ENCODE data around the gene FOXR1.
"Not testable (repeated sequence)": the region's sequence is repeated elsewhere in the genome, so short reads cannot be mapped to it uniquely, and the experiment has no call there.

FOXR1 gene

DNA sequence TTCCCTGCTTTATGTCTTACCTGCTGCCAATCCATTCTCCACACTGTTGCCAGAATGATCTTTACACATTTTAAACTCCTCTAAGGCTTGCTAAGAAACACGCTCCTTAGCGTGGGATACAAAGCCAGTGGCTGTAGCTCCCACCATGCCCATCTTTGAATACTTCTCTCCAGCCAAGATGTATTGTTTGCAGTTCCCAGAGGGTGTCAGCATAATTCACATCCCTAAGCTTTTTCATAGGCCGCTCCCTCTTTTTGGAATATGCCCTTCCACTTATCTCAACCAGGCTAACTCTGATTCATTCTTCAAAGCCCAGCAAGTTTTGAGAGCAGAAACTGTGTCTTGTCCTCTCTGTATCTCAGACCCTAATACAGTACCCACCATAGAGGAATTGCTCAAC is 23.6 kb upstream of the FOXR1 start:
- no peak for DNase-seq

DNA sequence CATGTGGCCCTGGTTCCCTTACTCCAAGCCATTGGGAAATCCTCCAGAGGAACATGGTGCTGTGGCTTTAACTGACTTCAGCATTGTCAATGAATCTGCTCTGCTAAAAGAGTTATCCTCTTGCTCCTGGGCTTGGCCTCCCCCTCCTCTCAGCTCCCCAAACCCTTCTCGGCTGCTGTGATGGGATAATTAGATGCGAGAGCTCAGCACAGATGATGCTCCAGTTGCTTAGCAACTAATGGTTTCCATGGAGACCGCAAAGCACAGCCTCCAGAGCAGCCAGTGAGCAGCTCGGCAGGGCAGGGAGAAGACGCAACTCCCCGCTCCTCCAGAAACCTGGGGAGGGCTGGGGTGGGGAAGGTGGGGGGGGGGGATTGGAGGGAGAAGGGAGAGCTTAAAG is 18.3 kb upstream of the FOXR1 start:
- DNase-seq, result no peak

DNA sequence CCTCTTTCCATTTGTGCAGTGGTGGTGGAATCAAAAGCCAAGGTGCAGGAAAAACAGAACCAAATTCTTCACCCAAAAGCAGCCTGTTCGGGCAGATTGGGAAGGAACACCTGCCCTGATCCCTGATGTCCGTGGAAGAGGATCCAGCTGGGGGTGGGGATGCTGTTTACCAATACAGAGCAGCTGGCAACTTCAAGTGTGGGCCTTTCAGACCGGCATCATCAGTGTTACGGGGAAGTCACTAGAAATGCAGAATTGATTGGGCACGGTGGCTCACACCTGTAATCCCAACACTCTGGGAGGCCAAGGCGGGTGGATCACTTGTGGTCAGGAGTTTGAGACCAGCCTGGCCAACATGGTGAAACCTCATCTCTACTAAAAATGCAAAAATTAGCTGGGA is 17.6 kb upstream of the FOXR1 start:
- not testable (repeated sequence) for DNase-seq

DNA sequence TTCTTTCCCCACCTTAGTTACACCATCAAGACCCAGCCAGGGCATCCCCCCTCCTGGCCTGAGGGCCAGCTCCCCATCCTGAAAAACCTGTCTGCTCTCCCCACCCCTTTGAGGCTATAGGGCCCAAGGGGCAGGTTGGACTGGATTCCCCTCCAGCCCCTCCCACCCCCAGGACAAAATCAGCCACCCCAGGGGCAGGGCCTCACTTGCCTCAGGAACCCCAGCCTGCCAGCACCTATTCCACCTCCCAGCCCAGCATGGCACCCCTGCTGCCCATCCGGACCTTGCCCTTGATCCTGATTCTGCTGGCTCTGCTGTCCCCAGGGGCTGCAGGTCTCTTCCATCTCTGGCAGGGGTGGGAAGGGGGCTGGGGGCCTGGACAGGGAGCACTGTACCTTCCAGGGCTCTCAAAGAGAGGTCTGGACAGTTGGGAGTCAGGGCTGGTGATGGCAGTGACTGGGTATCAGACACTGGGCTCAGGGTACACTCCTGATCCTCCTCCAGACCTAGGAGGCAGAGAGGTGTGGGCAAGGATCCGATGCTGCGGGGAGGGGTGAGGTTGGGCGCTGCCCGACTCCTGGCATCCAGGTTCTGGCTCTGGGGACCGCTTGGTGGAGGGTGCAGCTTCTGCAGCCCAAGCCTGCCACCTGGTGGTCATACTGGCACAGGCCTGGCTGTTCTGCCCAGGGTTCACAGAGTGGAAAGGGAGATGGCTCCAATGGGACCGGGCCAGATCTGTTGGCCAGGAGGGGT is 15.3 kb upstream of the FOXR1 start, which contains the start of gene UPK2:
UPK2 (plus strand) TSS at position 205 of the 753 bp plus-strand sequence; CDS start at position 258, 53 bp downstream.
- DNase-seq, result peak; percentile 95

DNA sequence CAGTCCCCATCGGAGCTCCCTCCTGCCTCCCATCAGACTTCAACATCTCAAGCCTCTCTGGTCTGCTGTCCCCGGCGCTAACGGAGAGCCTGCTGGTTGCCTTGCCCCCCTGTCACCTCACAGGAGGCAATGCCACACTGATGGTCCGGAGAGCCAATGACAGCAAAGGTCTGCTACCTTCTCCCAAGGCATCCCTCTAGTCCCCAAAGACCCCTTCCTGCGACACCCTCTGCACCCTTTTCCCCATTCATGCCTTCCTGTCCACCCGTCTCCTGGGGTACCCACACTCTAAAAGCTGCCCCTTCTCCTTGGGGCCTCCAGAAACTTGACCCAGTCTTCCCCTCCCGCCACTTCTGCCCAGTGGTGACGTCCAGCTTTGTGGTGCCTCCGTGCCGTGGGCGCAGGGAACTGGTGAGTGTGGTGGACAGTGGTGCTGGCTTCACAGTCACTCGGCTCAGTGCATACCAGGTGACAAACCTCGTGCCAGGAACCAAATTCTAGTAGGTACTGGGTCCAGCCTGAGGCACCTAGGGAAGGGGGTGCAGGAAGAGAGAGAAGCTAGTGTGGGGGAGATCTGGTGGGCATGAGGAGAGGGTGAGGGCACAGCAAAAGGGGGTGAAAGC is 14.6 kb upstream of the FOXR1 start:
- DNase-seq, result no peak

DNA sequence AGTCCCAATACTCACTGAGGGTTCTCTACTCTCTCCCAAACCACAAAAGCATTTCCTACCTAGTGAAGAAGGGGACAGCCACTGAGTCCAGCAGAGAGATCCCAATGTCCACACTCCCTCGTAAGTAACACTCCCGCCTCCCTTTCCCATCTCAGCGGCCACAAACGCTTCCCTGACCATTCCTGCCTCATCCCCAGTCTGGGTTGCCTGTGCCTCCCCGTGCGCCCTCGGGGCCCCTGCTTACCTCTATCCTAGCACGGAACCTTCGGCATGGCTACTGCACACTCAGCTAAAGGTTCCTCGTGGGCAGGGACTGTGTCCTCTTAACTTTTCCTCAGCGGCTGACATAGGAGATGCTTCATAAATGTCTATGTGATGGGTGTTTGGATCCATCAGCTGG is 14.0 kb upstream of the FOXR1 start:
- DNase-seq, result no peak

DNA sequence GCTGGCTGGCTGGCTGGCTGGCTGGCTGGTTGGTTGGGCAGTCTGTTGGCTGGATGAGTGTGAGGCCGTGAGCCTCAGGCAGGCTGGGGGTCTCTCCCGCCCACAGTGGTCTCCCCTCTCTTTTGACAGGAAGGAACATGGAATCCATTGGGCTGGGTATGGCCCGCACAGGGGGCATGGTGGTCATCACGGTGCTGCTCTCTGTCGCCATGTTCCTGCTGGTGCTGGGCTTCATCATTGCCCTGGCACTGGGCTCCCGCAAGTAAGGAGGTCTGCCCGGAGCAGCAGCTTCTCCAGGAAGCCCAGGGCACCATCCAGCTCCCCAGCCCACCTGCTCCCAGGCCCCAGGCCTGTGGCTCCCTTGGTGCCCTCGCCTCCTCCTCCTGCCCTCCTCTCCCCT is 13.6 kb upstream of the FOXR1 start:
- no peak for DNase-seq

DNA sequence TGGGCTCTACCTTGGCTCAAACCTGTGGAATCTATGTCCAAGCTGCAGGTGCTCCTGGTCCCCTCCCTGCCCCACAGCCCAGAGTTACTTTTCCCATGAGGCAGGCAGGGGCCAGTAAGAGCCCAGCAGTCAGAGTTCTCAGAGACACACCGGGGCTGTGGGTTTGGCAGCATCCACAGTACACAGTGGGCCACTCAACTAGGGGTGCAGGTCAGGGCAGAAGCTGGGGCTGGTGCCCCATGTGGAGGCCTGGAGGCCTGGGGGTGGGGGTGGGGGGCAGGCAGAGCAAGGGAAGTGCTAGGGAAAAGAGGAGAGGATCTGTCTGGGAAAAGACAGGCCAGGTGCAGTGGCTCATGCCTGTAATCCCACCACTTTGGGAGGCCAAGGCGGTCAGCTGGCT is 13.0 kb upstream of the FOXR1 start:
- no peak for DNase-seq

DNA sequence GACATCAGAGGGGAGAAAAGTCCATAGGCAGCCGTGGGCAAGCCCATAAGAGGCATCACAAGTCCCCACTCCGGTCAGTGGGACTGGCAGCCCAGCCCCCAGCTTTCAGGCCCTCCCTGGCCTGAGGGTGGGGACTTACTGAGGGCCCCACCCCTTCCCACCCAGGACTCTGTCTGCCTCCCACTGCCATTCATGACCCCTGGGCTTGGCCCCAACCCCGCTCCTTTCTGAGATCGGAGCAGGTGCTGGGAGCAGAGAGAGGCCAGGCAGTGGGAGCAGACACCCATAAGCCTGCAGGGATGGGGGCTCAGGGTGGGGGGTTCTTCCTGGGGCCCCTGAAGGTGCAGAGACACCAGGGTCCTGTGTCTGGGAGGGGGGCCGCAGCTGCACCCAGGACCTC is 10.4 kb upstream of the FOXR1 start:
- no peak for DNase-seq

DNA sequence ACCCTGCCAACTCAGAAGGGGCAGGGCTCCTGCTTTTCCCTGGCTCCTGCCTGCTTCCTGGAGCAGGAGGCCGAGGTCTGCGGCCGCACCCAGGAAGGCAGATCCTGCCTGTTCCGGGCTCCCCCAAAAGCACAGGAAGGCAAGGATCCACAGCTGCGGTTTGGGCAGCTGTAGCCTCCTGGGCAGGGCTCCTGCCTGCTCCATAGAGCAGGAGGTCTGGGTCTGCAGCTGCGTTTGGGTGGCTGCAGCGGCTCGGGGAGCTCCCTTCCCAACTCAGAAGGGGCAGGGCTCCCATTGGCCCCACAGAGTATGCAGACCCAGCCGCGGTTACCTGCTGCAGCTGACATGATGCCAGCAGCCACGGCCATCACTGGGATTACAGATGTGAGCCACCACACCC is 10.0 kb upstream of the FOXR1 start:
- DNase-seq, result no peak

DNA sequence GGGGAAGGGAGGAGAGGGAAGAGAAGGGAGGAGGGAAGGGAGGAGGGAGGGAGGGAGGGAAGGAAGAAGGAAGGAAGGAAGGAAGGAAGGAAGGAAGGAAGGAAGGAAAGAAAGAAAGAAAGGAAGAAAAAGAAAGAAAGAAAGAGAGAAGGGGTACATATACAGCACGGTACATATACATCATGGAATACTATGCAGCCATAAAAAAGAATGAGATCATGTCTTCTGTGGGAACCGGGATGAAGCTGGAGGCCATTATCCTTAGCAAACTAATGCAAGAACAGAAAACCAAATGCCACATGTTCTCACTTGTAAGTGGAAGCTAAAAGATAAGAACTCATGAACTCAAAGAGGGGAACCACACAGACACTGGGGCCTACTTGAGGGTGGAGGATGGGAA is 2.1 kb upstream of the FOXR1 start:
- DNase-seq, result not testable (repeated sequence)

DNA sequence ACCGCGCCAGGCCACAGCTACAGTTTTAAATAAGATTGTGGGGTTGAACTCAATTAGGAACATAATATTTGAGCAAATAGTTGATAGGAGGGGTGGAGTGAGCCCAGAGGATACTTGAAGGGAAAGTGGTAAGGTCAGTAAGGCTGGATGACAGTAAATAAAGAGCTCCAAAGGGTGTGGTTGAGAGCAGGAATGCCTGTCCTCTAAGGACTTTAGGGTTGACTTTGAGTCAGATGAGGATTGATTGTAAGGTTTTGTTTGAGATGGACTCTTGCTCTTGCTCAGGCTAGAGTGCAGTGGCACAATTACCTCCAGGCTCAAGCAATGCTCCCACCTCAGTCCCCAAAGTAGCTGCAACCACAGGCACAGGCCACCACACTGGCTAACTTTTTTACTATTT is 2.4 kb downstream of the FOXR1 start:
- no peak for DNase-seq

DNA sequence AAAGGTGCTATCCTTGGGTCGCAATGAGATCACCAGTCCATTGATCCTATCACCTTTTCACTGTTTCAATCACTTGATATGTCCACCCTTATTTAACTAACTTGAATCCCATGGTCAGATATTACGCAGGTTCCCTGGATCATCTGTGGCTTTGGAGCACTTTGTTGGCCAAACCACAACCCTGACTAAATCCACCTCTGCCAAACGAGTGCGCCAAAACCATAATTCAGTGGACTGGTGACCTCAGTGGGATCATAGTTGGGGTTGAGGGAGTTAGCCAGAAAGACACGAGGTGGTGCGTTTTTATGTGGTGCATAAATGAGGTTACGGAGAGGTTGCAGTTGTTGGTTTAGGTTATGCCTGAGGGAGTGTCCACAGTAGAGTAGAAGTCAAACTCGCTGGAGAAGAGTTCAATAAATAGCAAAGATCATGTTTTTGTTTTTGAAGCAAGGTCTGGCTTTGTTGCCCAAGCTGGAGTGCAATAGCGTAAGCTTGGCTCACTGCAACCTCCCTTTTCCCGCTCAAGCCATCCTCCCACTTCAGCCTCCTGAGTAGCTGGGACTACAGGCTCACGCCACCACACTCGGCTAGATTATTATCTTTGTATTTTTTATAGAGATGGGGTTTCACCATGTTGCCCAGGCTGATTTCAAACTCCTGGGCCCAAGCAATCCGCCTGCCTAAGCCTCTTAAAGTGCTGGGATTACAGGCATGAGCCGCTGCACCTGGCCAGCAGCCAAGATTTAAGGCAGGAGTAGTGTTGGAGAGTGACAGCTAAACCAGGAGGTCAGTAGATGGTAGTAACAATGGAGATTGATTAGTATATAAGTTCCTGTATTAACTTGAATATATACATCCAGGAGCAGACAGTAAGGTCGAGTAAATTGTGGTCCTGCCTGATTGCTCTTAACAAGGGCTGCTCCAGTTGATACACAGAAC is 4.5 kb downstream of the FOXR1 start:
- DNase-seq, result no peak

DNA sequence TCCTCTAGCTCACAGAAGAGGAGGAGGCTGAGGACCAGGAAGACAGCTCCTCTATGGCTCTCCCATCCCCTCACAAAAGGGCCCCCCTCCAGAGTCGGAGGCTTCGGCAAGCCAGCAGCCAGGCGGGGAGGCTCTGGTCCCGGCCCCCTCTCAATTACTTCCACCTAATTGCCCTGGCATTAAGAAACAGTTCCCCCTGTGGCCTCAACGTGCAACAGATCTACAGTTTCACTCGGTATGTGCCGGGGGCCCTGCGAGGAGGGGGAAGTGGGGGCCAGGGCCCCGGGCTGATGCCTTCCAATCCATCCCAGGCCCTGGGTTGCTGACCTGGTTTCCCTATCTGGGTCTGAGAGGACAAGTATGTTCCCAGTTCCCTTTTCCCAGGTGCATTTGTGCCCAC is 7.9 kb downstream of the FOXR1 start:
- DNase-seq, result no peak

DNA sequence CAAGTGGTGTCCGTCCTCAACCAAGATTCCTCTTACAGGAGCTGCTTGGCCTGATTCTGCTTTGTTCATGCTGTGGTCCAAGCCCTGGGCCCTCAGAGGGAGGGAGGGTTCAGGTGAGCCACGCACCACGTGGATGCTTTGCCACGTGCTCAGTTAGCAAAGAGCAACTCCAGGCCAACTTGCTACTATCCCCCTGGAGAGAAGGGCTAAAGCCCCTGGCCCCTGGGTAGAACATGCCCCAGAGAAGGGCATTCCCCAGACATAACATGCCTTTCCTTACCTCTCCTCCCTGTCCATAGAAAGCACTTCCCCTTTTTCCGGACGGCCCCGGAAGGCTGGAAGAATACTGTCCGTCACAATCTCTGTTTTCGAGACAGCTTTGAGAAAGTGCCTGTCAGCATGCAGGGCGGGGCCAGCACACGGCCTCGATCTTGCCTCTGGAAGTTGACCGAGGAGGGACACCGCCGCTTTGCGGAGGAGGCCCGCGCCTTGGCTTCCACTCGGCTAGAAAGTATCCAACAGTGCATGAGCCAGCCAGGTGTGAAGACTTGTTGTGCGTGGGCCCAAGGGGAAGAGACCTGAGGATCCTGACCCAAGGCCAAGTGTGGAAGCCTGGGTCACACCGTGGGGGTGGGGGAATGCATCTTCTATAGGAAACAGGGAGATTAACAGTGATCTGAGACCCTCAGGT is 8.8 kb downstream of the FOXR1 start:
- no peak for DNase-seq

DNA sequence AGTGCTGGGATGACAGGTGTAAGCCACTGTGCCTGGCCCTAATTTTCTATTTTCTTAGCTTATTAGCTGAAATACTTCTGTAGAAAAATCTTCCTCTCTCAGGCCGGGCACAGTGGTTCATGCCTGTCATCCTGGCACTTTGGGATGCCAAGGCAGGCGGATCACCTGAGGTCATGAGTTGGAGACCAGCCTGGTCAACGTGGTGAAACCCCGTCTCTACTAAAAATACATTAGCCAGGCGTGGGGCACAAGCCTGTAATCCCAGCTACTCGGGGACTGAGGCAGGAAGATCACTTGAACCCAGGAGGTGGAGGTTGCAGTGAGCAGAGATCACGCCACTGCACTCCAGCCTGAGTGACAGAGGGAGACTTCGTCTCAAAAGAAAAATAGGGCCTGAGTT is 12.8 kb downstream of the FOXR1 start:
- not testable (repeated sequence) for DNase-seq

DNA sequence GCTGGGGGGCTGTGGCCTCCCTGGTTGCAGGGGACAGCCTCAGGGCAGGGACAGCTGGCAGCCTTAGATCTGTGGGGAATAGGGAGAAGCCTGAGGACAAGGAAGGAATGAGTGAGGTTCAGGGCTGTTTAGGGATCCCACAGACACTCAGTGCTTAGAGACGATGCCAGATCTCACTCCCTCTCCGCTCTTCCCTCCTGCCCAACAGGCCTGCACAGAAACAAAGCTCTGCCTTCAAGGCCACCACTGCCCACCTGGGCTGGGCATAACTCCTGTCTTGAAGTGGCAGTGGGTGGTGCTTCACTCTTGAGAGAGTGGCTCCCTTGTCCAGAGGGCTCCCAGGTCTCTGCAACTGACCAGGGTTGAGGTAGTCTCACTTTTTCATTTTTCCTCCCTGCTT is 13.3 kb downstream of the FOXR1 start:
- DNase-seq, result no peak

DNA sequence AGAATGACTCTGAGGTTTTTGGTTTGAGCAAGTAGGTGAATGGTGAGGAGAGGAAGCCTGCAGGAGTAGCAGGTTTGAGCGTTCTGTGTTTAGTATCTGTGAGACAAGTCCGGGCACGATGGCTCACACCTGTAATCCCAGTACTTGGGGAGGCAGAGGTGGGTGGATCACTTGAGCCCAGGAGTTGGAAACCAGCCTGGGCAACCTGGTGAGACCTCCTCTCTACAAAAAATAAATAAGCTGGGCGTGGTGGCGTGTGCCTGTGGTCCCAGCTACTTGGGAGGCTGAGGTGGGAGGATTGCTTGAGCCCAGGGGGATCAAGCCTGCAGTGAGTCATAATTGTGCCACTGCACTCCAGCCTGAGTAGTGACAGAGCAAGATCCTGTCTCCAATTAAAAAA is 16.7 kb downstream of the FOXR1 start:
- no peak for DNase-seq

DNA sequence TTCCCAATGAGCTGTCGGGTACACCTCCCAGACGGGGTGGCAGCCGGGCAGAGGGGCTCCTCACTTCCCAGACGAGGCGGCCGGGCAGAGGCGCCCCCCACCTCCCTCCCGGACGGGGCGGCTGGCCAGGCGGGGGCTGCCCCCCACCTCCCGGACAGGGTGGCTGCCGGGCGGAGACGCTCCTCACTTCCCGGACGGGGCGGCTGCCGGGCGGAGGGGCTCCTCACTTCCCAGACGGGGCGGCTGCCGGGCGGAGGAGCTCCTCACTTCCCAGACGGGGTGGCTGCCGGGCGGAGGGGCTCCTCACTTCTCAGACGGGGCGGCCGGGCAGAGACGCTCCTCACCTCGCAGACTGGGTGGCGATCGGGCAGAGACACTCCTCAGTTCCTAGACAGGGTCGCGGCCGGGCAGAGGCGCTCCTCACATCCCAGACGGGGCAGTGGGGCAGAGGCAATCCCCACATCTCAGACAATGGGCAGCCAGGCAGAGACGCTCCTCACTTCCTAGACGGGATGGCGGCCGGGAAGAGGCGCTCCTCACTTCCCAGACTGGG is 20.0 kb downstream of the FOXR1 start:
- not testable (repeated sequence) for DNase-seq

DNA sequence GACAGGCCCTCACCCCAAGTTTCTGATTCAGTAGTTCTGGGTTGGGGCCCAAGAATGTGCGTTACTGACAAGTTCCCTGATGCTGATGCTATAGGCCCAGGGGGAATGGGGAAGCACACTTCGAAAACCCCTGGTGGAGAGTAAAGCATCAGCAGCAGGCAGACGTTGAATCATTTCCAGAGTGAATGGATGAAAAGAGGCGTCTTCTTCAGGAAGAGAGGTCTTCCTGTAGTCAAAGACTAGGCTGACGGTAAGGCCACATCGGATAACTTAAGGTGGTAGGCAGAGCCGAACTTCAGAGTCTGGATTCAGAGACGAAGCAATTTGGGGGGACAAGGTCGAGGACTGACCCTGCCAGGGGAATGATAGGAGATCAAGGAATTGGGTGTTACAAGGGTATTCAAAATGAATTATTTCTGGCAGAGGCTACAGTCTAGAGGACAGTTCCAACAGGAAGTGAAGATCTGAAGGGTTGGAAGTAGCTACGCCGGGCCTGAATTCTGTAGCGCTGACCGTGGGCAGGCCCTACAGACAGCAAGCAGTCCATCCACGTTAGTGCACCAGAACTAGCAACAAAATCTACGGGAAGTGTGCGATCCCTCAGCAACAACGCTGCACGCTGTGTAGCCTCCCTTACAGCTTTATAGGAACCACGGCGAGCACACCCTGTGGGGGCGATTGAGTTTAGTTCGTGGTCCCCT is 25.5 kb downstream of the FOXR1 start:
- peak; percentile 72 for DNase-seq

DNA sequence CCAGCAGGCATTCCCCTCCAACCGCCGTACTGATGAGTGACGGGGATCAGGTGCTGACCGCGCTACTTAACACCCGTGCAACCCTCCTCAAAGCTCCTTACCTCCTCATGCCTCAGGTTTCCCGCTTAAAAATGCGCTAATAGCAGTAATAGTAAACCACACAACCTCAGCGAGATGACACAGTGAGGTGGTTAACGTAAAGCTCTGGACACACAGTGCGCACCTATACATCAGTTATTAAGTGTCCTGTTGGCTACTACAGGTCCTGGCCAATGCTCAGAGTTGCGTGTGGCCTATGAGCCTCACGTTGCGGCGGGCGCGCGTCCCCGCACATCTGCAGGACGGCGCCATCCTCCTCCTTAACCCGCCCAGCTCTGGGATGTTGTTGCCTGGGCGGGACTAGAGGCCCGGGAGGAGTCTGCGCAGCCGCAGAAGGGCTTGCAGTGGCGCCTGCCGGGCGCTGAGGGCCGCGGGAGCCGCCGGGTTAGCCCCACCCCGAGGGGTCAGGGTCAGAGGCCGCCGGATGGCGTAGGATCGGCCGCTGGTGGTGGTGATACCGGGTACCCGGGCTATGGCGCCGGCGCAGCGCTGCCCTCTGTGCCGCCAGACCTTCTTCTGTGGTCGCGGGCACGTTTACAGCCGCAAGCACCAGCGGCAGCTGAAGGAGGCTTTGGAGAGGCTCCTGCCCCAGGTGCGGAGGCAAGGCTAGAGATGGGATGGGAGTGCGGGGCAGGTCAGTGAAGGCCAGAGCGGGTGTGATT is 26.2 kb downstream of the FOXR1 start, which contains the start of gene CENATAC:
CENATAC (plus strand) TSS at position 512 of the 761 bp plus-strand sequence; CDS start at position 572, 60 bp downstream.
- peak; percentile 99 for DNase-seq

All from activated effector memory CD4-positive, alpha-beta T cell treated with anti-CD3 and anti-CD28 coated beads, Interleukin-2, amount 50 U/mL, for 16 hours (primary cell).